ENCODE results near the gene OSGIN1. TPM values are rescaled to one million over a fixed set of nuclear protein-coding genes. Genes with fewer than 3 reads are reported as not detected.

The OSGIN1 gene
- total and polyA plus RNA-seq, 2 donors (not counting 1 experiment from before 2014, with no cell fraction given), result 0.85 to 1.8 TPM

DNA sequence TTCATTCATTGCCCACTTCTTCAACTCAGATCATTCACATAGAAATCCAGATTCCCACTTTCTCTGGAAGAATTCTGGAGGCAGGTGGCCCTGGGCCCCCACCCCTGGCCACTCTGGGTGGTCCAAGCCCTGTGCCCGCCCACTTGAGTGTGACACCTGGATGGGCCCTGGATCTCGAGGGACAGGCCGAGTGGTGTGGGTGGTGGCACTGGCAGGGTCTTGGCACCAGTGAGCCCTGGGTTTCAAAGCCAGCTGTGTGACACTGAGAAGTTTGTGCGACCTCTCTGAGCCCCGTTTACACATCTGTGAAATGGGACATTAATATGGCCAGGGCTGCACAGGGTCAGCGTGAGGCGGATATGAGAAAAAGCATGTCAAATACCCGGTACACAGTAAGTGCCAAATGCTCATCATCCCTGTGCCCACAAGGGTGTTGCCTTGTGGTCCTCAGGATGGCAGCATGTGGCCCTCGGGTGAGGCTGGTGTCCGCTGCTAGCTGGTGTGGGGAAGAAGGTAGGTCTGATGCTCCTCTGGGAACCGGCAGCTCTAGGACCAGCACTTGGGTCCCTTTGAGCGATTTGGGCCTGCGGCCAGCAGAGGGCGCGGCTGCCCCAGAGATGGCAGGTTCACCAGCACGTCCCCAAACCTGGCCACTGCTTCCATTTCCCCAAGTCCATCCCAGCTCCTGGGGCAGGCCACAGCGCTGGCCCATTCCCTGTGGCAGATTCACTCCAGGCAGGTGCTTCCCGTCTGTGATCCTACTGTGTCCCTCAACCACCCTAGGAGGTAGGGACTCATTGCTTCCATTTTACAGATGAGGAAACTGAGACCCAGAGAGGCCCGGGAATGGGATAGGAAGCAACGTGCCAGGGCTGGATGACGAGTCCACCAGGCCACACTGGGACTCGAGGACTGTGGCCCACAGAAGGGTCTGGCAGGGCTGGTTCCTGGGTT is 3.6 kb downstream of the OSGIN1 start:
- Histone ChIP-seq H3K27me3 (replicated peaks in 1 of 4; ENCODE audit: control extremely low read depth in 1 of 4, control insufficient read depth in 3 of 4, insufficient read depth in 4 of 4, low read length in 3 of 4) (peaks cover 0 to 44% (median 10%) of the 10 kb centered on the region in 4 experiments), H4K20me1 (ENCODE audit: control insufficient read depth, insufficient read depth, low read length, poor library complexity, severe bottlenecking) (no peaks in the 10 kb centered on the region), H3K79me2 (ENCODE audit: control insufficient read depth, insufficient read depth, low read length) (no peaks in the 10 kb centered on the region), H3K4me3 (ENCODE audit: control extremely low read depth in 1 of 5, extremely low read depth in 1 of 5, insufficient read depth in 1 of 5, low read depth in 2 of 5, low read length in 4 of 5) (no peak overlapping the region), H2AFZ (ENCODE audit: insufficient read depth, low read depth, low read length, poor library complexity, severe bottlenecking) (no peak overlapping the region), H3K9me3 (ENCODE audit: control extremely low read depth in 1 of 3, control insufficient read depth in 2 of 3, insufficient read depth in 1 of 3, low read length in 2 of 3) (peaks cover 0 to 7% (median 0%) of the 10 kb centered on the region in 3 donors), H3K36me3 (replicated peaks in 1 of 2; ENCODE audit: control extremely low read depth in 1 of 2, control insufficient read depth in 1 of 2, extremely low read depth in 1 of 2, insufficient read depth in 2 of 2, low read length in 1 of 2) (no peaks in the 10 kb centered on the region), H3K4me1 (ENCODE audit: control insufficient read depth in 2 of 2, insufficient read depth in 2 of 2, low read length in 2 of 2) (peaks cover 12 to 13% of the 10 kb centered on the region in 2 donors), H3K9ac (ENCODE audit: low read length) (no peak overlapping the region), H3K27ac (ENCODE audit: low read length in 2 of 2) (no peak overlapping the region), H3K4me2 (replicated peaks; ENCODE audit: low read depth, low read length, poor library complexity, severe bottlenecking) (no peak overlapping the region)
- Mint-ChIP-seq H3K27ac (no peak overlapping the region), H3K4me3 (no peak overlapping the region), H3K27me3 (peaks cover 17% of the 10 kb centered on the region), H3K9me3 (ENCODE audit: insufficient read depth) (no peaks in the 10 kb centered on the region), H3K4me1 (peaks cover 12% of the 10 kb centered on the region)
- ChIA-PET CTCF (interaction anchor here (0.6 to 3.2 kb wide), 10 partner anchors 16 to 551 kb away, joined by 3 to 16 read pairs (median 3); partner anchors contain the start of gene MEAK7), POLR2A (no interaction called here)
- intact Hi-C loops (cut with micrococcal nuclease), result loop anchor here (1.0 to 5.0 kb wide), 3 partner anchors 111 to 231 kb away; partner anchors contain the start of gene TAF1C
- WGBS (ENCODE audit: insufficient coverage), result 47% methylated on average over 21 of the region's 22 CpGs
- peak; percentile 46 for ATAC-seq (ENCODE audit: low read depth)
- peak; percentile 76 for DNase-seq
- TF ChIP-seq CTCF (IDR thresholded peaks at IDR 0.05), result peak; percentile 95
- no peak for TF ChIP-seq EZH2 (IDR thresholded peaks at IDR 0.05; ENCODE audit: borderline replicate concordance, insufficient read depth, low read depth, low read length, poor library complexity, severe bottlenecking)

All from B cell (primary cell).